GM12891 (cell line): ENCODE data around the gene TEPSIN.

ENCODE experiments used
- POLR2A ChIP-seq: IDR thresholded peaks from 2 replicates; pipeline ENCODE4 v1.6.1; 2011; ENCODE audit warnings: low read depth, low read length, control low read depth
- POLR2AphosphoS5 ChIP-seq: IDR thresholded peaks from 2 replicates; pipeline ENCODE4 v1.6.1; 2011; ENCODE audit warnings: low read depth, low read length, control low read depth
- TAF1 ChIP-seq: IDR thresholded peaks from 2 replicates; pipeline ENCODE4 v1.6.1; 2011; ENCODE audit warnings: low read depth, low read length, control low read depth

DNA sequence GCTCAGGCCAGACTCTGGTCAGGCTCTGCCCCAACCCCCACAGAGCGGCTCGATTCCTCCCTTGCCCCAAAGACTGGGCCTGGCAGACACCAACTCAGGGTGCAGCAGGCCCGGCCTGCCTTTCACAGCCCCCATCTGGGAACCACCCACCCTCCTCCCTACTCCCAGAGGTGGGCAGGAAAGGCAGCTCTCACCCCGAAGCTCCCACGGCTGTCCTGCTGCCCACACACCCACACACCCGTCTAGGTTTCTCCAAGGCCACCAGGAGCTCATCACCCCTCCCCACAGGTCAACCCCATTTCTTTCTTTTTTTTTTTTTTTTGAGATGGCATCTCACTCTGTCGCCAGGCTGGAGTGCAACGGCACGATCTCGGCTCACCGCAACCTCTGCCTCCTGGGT lies 19.9 kb downstream of the TEPSIN start:
- TF ChIP-seq POLR2AphosphoS5 (no peak), POLR2A (no peak), TAF1 (no peak)
